HG03460 (cell line): ENCODE measurements around the gene LPCAT1.
"Not testable (repeated sequence)": the region's sequence is repeated elsewhere in the genome, so short reads cannot be mapped to it uniquely, and the experiment has no call there.

ENCODE experiments used
- ATAC-seq: cut with Tn5 transposase; IDR thresholded peaks from one replicate; pipeline ENCODE4 v1.9.1; 2021; ENCODE audit not compliant: unreplicated experiment

The LPCAT1 gene

GRCh38 chr5:1468629-1469527 is 54.9 kb downstream of the LPCAT1 start:
- no peak for ATAC-seq

GRCh38 chr5:1468247-1468612 is 55.5 kb downstream of the LPCAT1 start:
- ATAC-seq, result no peak

GRCh38 chr5:1467341-1468246 is 56.2 kb downstream of the LPCAT1 start:
- ATAC-seq, result no peak

- ATAC-seq, result no peak
Measured at GRCh38 chr5:1466631-1467265, 57.0 kb downstream of the LPCAT1 start.

GRCh38 chr5:1465966-1466471 is 57.7 kb downstream of the LPCAT1 start:
- no peak for ATAC-seq

- no peak for ATAC-seq
Measured at GRCh38 chr5:1465117-1465516, 58.6 kb downstream of the LPCAT1 start.

GRCh38 chr5:1464511-1464910 is 59.2 kb downstream of the LPCAT1 start:
- ATAC-seq, result no peak

GRCh38 chr5:1464096-1464446 is 59.7 kb downstream of the LPCAT1 start:
- no peak for ATAC-seq

GRCh38 chr5:1463326-1464095 is 60.2 kb downstream of the LPCAT1 start:
- no peak for ATAC-seq

GRCh38 chr5:1462358-1462757 is 61.4 kb downstream of the LPCAT1 start:
- no peak for ATAC-seq

GRCh38 chr5:1461396-1461795 is 62.4 kb downstream of the LPCAT1 start:
- ATAC-seq, result no peak

- ATAC-seq, result no peak
Measured at GRCh38 chr5:1460054-1460682, 63.6 kb downstream of the LPCAT1 start.

GRCh38 chr5:1459435-1459834 is 64.3 kb downstream of the LPCAT1 start:
- ATAC-seq, result not testable (repeated sequence)

- ATAC-seq, result not testable (repeated sequence)
Measured at GRCh38 chr5:1456110-1456881, 67.5 kb downstream of the LPCAT1 start.

- ATAC-seq, result no peak
Measured at GRCh38 chr5:1453613-1454012, 70.1 kb downstream of the LPCAT1 start.

GRCh38 chr5:1449081-1449630 is 74.6 kb downstream of the LPCAT1 start:
- no peak for ATAC-seq

- no peak for ATAC-seq
Measured at GRCh38 chr5:1448511-1449011, 75.2 kb downstream of the LPCAT1 start.

- ATAC-seq, result no peak
Measured at GRCh38 chr5:1447671-1448361, 75.9 kb downstream of the LPCAT1 start.
